HG03571 (cell line): ENCODE results near the gene GLMN.
"Not testable (repeated sequence)": the region's sequence is repeated elsewhere in the genome, so short reads cannot be mapped to it uniquely, and the experiment has no call there.

Experiments
- ATAC-seq: cut with Tn5 transposase; IDR thresholded peaks from one replicate; pipeline ENCODE4 v1.9.1; 2021; ENCODE audit not compliant: unreplicated experiment

GLMN gene

GRCh38 chr1:92299477-92300150 is 827 bp upstream of the GLMN start:
- no peak for ATAC-seq

GRCh38 chr1:92298213-92298572 is 594 bp downstream of the GLMN start:
- ATAC-seq = no peak

- peak; percentile 47 for ATAC-seq
Observed at GRCh38 chr1:92291372-92291999, 7.3 kb downstream of the GLMN start.

GRCh38 chr1:92281411-92281810 is 17.4 kb downstream of the GLMN start:
- not testable (repeated sequence) for ATAC-seq

GRCh38 chr1:92279781-92280180 is 19.0 kb downstream of the GLMN start:
- not testable (repeated sequence) for ATAC-seq

- no peak for ATAC-seq
Observed at GRCh38 chr1:92277105-92277723, 21.6 kb downstream of the GLMN start.

GRCh38 chr1:92276082-92276481 is 22.7 kb downstream of the GLMN start:
- ATAC-seq = no peak

- ATAC-seq = no peak
Observed at GRCh38 chr1:92274939-92275338, 23.8 kb downstream of the GLMN start.

- ATAC-seq = no peak
Observed at GRCh38 chr1:92273039-92273438, 25.7 kb downstream of the GLMN start.

GRCh38 chr1:92262516-92262915 is 36.3 kb downstream of the GLMN start:
- no peak for ATAC-seq

GRCh38 chr1:92259350-92259749 is 39.4 kb downstream of the GLMN start:
- ATAC-seq = no peak

- ATAC-seq = not testable (repeated sequence)
Observed at GRCh38 chr1:92254714-92255113, 44.1 kb downstream of the GLMN start.

GRCh38 chr1:92244376-92244775 is 54.4 kb downstream of the GLMN start:
- ATAC-seq = no peak

- no peak for ATAC-seq
Observed at GRCh38 chr1:92240034-92240433, 58.8 kb downstream of the GLMN start.

- ATAC-seq = no peak
Observed at GRCh38 chr1:92230736-92231135, 68.1 kb downstream of the GLMN start.

- ATAC-seq = no peak
Observed at GRCh38 chr1:92228401-92228800, 70.4 kb downstream of the GLMN start.

- no peak for ATAC-seq
Observed at GRCh38 chr1:92219028-92219427, 79.8 kb downstream of the GLMN start.

- ATAC-seq = no peak
Observed at GRCh38 chr1:92218559-92218958, 80.2 kb downstream of the GLMN start.

- no peak for ATAC-seq
Observed at GRCh38 chr1:92217721-92218120, 81.1 kb downstream of the GLMN start, which contains the start of gene C1orf146. Gene C1orf146 (plus strand): TSS chr1:92217915. CDS start chr1:92231421, 13,506 bp downstream.

- ATAC-seq = no peak
Observed at GRCh38 chr1:92211166-92211565, 87.6 kb downstream of the GLMN start.

GRCh38 chr1:92210701-92211100 is 88.1 kb downstream of the GLMN start:
- ATAC-seq = no peak

- ATAC-seq = no peak
Observed at GRCh38 chr1:92203105-92203504, 95.7 kb downstream of the GLMN start.
